ENCODE measurements around the gene IL31RA.

GRCh38 chr5:55915783-55916182, 64.6 kb downstream of the IL31RA start:
- TF ChIP-seq CTCF (IDR thresholded peaks at IDR 0.05; ENCODE audit: low read depth, low read length) (no peak), EZH2phosphoT487 (IDR thresholded peaks at IDR 0.05; ENCODE audit: low read depth) (no peak)

All from OCI-LY3 (cell line).